NB4 (cell line): ENCODE results near the gene ZMAT5.

Source experiments
- CTCF ChIP-seq: IDR thresholded peaks from one replicate; pipeline ENCODE4 v1.5.1; 2012; ENCODE audit warnings: low read depth, low read length
- MAX ChIP-seq: IDR thresholded peaks from 2 replicates; pipeline ENCODE4 v1.6.1; 2011; ENCODE audit warnings: low read depth, low read length
- MYC ChIP-seq: IDR thresholded peaks from 2 replicates; pipeline ENCODE4 v1.6.1; 2011; ENCODE audit warnings: low read depth, low read length
- POLR2A ChIP-seq: IDR thresholded peaks from 2 replicates; pipeline ENCODE4 v1.6.1; 2011; ENCODE audit warnings: mild to moderate bottlenecking; ENCODE audit not compliant: insufficient read length; ENCODE audit errors: extremely low read depth

- TF ChIP-seq CTCF (no peak), POLR2A (no peak), MAX (no peak), MYC (no peak)
These were observed 15.1 kb downstream of the ZMAT5 start for GRCh38 chr22:29751669-29752068.
